Right ventricle myocardium inferior (tissue), 1 donor: Measurements from ENCODE around the gene HLA-DRA. TPM values are rescaled to one million over a fixed set of nuclear protein-coding genes. Genes with fewer than 3 reads are reported as not detected.
"Not testable (repeated sequence)": the region's sequence is repeated elsewhere in the genome, so short reads cannot be mapped to it uniquely, and the experiment has no call there.

Source experiments
- ATAC-seq: fragments of 200-7000 bp; cut with Tn5 transposase; one replicate; pipeline ENCODE4 v1.9.1; 2020; ENCODE audit warnings: mild to moderate bottlenecking, moderate library complexity
- DNase-seq: peaks from one replicate; pipeline ENCODE4 v3.0.0; 2021; ENCODE audit errors: missing footprints
- intact Hi-C: fragments of 100-400 bp; cut with DNase I; formaldehyde crosslinking; loops from one replicate; pipeline ENCODE4 v1.11.0; 2022
- total RNA-seq: library from RNA; stranded (reverse); fragmentation: NEBNext Ultra II Directional; extraction: Animal tissue kit (Norgen Biotek cat#: 25700); gene quantifications from one replicate; pipeline ENCODE4 v1.2.1, GENCODE V29; 2021
- donor health status: DM: no; HTN: yes; CAD: no; lungs with severe emphysema.

The HLA-DRA gene
- total RNA-seq, 1 donor from 2014 or later, result 99.2 TPM

DNA sequence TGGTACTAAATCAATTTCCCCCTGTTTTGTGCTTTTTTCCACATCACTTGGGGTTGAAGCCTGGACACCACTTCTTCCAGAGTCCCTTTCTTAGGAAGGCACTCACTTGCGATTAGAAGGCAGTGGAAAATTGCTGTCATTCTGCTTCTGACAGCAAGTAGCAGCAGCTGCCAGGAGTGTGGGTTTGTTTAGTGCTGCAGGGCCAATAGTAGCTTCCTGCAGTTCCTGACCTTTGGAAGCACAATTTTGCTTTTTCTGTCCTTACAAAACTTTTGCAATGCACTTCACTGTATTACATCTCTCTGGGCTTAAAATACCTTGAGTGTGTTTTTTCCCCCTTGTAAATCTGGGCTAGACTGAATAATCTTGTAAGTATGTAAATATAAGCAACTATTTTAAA lies 12.5 kb upstream of the HLA-DRA start:
- ATAC-seq (no peak), DNase-seq (no peak)
- intact Hi-C loops, result no loop called here

GRCh38 chr6:32427934-32428474 lies 11.7 kb upstream of the HLA-DRA start:
- intact Hi-C loops, result no loop called here
- ATAC-seq (no peak), DNase-seq (no peak)

DNA sequence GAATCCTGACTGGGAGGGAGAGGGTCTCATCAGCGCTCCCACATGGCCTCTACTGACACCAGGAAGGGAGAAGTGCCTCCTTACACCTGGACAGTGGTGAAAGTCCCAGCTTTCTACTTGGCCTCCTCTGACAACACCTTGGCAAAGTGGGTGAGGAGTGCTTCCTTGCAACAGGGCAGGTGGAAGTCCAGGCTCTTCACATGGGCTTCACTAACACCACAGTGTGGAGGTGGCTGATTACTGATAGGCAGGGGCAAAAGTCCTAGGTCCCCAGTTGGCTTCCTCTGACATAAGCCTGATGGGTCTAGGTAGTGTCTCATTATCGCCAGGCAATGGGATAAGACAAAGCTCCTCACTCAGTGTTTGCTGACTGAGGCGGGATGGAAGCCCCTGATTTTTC lies 9.5 kb upstream of the HLA-DRA start:
- no peak for ATAC-seq
- intact Hi-C loops, result no loop called here
- DNase-seq, result no peak

DNA sequence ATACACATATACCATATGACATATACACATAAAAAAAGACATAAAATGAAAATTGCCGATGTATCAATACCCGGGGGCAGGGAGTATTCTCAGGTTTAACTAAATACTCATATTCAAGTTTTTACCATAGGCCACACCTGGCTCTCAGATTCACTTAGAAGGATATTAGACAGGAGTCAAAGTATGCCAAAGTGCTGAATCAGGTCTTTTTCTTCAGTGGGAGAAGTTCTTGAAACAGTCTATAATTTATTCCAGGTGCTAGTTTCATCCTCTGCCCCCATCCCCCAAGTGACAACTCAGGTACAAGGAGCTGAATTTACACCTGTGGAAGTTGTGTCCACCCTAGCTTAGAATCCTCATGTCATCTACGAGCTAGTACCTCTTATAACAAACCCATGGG lies 8.5 kb upstream of the HLA-DRA start:
- DNase-seq (no peak), ATAC-seq (no peak)

GRCh38 chr6:32432050-32432450 lies 7.6 kb upstream of the HLA-DRA start:
- intact Hi-C loops, result loop anchor here (1.0 kb wide), 1 partner anchor 268 kb away; no protein-coding TSS in a partner anchor
- ATAC-seq (no peak), DNase-seq (no peak)

More for the DNA sequence above, 8.5 kb upstream of the HLA-DRA start:
- intact Hi-C loops, result no loop called here

DNA sequence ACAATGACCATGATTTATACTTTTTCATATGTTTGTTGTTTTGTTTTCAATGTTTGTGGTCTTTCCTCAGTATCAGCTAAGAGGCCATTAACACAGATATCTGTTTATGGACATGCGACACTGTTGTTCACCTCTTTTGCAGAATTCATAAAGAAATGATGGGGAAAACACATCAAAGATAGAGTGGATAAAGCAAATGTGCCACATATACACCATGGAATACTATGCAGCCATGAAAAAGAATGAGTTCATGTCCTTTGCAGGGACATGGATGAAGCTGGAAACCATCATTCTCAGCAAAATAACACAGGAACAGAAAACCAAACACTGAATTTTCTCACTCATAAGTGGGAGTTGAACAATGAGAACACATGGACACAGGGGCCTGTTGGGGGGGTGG lies 5.7 kb upstream of the HLA-DRA start:
- ATAC-seq, DNase-seq, intact Hi-C loops: not testable (repeated sequence)

DNA sequence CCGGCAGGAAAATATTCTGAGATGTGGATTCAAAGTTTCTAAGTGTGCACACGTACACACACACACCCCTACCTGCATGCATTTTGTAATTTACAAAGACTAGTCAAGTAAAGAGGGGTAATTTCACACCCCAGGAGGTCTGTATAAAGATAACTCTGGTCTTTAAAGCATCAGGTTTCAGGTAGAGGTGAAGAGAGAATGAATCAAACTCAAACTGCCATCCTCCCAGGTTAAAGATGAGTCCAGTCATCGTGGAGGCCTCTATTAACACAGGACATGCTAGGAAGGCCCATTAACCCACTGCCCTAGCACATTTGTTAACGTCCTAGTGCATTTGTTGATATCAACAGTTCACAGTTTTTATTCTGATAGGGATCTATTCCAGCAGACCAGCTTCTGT lies 3.5 kb upstream of the HLA-DRA start:
- DNase-seq (no peak), ATAC-seq (no peak)
- intact Hi-C loops, result no loop called here

DNA sequence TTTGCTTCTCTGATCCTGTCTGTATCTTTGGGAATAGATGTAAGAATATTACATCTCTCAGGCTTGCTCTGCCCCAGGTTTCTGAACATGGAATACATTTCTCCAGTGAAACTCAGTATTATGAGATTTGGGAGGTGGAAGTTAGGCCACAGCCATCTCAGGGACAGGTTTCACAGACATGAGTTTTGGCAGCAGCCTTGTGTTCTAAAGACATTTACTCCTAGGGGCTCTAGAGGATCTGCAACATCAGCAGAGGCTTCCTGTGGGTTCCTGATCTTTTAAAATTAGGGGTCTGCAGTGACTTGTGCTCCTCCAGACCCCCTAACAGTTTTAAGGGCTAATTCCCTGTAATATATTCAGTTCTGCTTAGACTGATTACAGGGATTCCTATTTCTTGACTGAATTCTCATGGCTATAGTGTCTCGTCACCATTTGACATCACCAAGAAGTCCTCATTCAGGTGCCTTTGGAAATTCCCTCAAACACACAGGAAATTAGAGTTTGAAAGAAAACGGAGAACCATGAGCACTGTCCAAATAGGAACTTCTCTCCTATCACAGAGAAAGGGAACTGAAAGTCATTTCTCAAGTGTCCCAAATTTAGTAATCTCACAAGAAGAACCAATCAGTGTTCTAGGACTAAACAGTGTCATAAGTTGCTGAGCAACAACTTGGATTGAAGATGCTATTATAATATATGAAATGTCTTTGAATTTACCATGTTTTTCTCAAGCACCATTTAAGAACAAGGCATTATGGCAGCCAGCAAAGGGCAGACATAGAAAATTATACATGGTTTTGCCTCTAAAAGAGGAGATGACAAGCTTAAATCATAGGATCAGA lies 2.5 kb upstream of the HLA-DRA start:
- peak; percentile 54 for ATAC-seq
- DNase-seq, result no peak
- intact Hi-C loops, result no loop called here

DNA sequence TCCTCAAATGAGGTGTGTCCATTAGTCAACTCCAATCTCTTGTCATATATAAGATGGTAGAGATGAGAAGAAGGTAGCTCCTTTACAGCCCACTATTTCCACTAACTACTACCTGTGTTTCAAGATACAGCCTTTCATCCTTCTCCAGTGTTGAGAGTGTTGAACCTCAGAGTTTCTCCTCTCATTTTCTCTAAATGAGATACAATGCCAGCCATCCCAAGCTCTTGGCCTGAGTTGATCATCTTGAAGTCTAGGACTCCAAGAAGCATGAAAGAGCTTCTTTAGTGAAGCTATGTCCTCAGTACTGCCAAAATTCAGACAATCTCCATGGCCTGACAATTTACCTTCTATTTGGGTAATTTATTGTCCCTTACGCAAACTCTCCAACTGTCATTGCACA lies 548 bp upstream of the HLA-DRA start:
- ATAC-seq (no peak), DNase-seq (no peak)
- intact Hi-C loops, result no loop called here

DNA sequence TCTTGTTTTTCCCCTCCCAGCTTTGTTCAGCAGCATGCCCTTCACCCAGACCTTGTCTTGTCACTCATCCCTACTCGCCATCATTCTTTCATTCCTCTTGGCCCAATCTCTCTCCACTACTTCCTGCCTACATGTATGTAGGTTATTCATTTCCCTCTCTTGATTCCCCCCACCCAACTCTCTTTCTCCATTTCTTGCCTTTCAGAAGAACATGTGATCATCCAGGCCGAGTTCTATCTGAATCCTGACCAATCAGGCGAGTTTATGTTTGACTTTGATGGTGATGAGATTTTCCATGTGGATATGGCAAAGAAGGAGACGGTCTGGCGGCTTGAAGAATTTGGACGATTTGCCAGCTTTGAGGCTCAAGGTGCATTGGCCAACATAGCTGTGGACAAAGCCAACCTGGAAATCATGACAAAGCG lies 2.6 kb downstream of the HLA-DRA start:
- DNase-seq (no peak), ATAC-seq (no peak)
- intact Hi-C loops, result no loop called here

DNA sequence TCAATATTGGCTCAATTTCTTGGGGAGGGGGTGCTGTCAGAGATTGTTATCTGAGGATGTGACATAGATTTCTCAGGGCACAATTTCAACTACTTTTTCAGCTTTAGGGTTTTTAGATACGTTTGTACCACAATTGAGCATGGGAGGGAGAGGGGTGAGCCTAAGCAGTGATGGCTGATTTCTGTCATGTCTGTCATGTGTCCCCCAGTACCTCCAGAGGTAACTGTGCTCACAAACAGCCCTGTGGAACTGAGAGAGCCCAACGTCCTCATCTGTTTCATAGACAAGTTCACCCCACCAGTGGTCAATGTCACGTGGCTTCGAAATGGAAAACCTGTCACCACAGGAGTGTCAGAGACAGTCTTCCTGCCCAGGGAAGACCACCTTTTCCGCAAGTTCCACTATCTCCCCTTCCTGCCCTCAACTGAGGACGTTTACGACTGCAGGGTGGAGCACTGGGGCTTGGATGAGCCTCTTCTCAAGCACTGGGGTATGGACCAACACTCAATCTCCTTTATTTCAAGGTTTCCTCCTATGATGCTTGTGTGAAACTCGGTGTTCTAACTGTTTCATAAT lies 3.4 kb downstream of the HLA-DRA start:
- no peak for ATAC-seq
- DNase-seq, result no peak
- intact Hi-C loops, result no loop called here

GRCh38 chr6:32444433-32444832 lies 4.7 kb downstream of the HLA-DRA start:
- intact Hi-C loops, result no loop called here
- no peak for ATAC-seq

GRCh38 chr6:32445321-32445854 lies 5.7 kb downstream of the HLA-DRA start:
- no peak for ATAC-seq
- DNase-seq, result no peak
- intact Hi-C loops, result no loop called here

More at GRCh38 chr6:32444433-32444832, 4.7 kb downstream of the HLA-DRA start:
- DNase-seq, result no peak

DNA sequence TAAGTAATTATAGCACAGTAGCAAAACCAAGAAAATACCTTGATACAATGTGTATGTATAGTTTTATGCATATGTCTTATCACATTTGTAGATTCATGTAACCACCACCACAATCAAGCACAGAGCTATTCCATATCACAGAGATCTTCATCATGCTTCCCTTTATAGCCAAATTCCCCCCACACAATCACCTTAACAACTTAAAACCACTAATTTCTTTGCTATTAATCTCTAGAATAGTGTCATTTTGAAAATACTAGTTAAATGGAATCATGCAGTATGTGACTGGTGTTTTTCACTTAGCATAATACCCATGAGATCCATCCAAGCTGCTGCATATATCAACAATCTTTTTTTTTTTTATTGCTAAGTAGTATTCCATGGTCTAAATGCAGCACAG lies 8.2 kb downstream of the HLA-DRA start:
- ATAC-seq (no peak), DNase-seq (no peak)
- intact Hi-C loops, result no loop called here

DNA sequence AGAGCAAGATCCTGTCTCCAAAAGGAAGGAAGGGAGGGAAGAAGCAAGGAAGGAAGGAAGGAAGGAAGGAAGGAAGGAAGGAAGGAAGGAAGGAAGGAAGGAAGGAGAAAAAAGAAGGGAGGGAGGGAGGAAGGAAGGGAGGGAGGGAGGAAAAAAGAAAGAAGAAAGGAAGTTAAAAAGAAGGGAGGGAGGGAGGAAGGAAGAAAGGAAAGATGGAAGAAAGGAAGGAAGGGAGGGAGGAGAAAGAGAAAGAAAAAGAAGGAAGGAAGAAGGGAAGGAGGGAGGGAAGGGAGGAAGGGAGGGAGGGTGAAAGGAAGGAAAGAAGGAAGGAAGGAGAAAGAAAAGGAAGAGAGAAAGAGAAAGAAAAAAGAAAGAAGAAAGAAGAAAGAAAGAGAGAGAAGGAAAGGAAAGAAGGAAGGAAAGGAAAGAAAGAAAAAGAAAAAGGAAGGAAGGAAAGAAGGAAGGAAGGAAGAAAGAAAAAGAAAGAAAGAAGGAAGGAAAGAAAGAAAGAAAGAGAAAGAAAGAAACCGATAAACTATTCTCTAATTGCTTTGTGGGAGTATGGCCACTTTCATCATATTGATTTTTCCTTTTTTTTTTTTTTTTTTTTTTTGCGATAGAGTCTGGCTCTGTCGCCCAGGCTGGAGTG lies 9.5 kb downstream of the HLA-DRA start:
- intact Hi-C loops, result no loop called here
- DNase-seq, result no peak
- no peak for ATAC-seq

DNA sequence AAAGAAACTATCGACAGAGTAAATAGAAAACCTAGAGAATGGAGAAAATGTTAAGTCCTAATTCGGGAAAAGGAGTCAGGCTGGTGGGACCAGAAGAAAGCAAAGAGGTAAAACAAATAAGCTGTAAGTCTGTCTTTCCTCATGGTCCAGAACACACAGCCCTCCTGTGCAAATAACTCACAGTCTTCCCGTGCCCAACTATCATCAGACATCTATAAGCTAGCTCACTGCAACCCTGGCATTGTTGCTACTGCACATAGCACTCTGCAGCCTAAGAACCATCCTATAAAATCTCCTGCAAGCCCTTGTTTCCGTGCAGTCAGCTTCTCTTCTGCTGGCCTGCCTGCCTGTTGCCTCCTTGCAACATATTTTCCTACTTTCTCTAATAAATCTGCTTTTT lies 17.4 kb downstream of the HLA-DRA start:
- no peak for ATAC-seq
- intact Hi-C loops, result no loop called here

DNA sequence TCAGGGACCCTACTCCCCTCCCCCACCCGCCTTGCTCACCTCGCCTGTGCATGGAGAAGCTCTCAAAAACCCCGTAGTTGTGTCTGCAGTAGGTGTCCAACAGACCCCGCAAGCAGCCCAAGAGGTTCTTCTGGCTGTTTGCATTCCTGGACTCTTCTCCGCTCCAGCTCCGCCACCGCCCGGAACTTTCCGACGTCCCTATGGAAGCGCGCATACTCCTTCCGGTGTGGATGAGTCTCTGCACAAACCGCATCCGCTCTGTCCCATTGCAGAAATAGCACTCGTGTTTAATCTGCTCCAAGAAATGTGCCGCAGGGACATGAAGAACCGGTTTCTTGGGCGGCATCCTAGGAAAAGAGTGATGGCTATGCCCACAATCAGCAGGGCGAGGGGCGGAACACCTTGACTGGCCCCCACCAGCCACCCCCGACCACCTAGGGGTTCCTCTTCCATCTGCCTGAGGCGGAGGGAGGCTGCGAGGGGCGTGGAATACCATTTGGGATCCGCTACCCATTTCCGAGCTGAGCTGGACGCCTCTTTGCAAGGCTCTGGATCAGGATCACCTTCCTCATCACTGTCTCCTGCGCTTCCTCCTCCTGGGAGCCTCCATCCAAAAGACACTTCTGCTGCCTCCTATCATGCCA lies 20.2 kb downstream of the HLA-DRA start:
- intact Hi-C loops, result no loop called here
- ATAC-seq, result no peak
- no peak for DNase-seq

More for the DNA sequence above, 17.4 kb downstream of the HLA-DRA start:
- DNase-seq, result no peak

DNA sequence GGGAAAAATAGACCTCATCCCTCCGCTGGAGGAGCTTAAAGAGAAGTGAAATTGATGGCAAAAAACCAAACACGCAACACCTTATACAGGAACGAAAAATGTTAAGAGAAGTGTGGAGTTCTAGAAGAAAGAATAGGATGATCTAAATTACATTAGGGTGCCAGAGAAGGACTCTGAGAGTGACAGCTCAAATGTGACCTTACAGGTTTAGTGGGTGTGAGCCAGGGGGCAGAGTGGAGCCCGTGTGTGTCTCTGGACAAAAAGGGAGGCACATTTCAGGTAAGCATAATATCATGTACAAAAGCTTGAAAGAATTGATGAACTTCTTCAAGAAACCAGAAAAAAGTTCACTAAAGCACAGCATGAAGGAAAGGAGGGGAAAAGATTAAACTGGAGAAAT lies 20.8 kb downstream of the HLA-DRA start:
- ATAC-seq (no peak), DNase-seq (no peak)
- intact Hi-C loops, result no loop called here

GRCh38 chr6:32461493-32461892 lies 21.8 kb downstream of the HLA-DRA start:
- DNase-seq, result no peak
- no peak for ATAC-seq
- intact Hi-C loops, result no loop called here
